K562 (cell line): ENCODE results near the gene PLXDC2. TPM values are rescaled to one million over a fixed set of nuclear protein-coding genes. Genes with fewer than 3 reads are reported as not detected.

Experiments
- ATAC-seq: fragments of 200-7000 bp; cut with Tn5 transposase; 3 replicates; pipeline ENCODE4 v1.9.1; 2020; ENCODE audit warnings: moderate library complexity
- BruUV-seq: library from RNA; stranded (reverse); fragments of 400-500 nt; replicated peaks from 2 replicates; lab custom pipeline; 2021; lab: Mats Ljungman, UMichigan
- CTCF ChIA-PET: fragments of 300-600 bp; formaldehyde crosslinking; extraction: SDS; loops from one replicate; lab custom pipeline; 2021; ENCODE audit warnings: low intra/inter-chr PET ratio; lab: Yijun Ruan, JAX
- POLR2A ChIA-PET: fragments of 300-600, 350-650 bp; sonication (Branson Sonifier 250); formaldehyde crosslinking; extraction: SDS; loops from one replicate; lab custom pipeline; 2021; ENCODE audit warnings: antibody characterized with exemption, inconsistent platforms; lab: Yijun Ruan, JAX
- DNase-seq, 4 experiments: peaks; one replicate each; pipeline versions ENCODE4 v3.0.0 to v3.0.0-alpha.2; 2011 to 2018; ENCODE audit warnings: low spot score in 3 of 4, mixed read lengths in 3 of 4; ENCODE audit errors: extremely low read depth in 1 of 4
- FAIRE-seq: peaks from 2 replicates; lab custom pipeline; 2011; peaks lifted over from hg19 to GRCh38; lab: Jason Lieb, UNC
- H2AFZ ChIP-seq: 2 replicates; pipeline ENCODE4 v1.6.0; 2011; ENCODE audit warnings: low read depth, low read length, control low read depth, inconsistent platforms
- H3K27ac ChIP-seq: fragments of 200-600 bp; 3 replicates; pipeline ENCODE4 v1.8.0; 2011; ENCODE audit warnings: low read depth, mild to moderate bottlenecking, control low read depth, inconsistent platforms, low read length, moderate library complexity, mixed read lengths; ENCODE audit errors: extremely low read depth
- H3K27me3 ChIP-seq, 2 experiments: fragments of 300-600 bp in 1 of 2; 2 replicates in 1 of 2; 3 replicates in 1 of 2; pipeline versions ENCODE4 v1.6.0 to v1.8.0; 2011; ENCODE audit warnings: inconsistent platforms in 2 of 2, low read length in 2 of 2, mild to moderate bottlenecking in 1 of 2, mixed read lengths in 1 of 2, moderate library complexity in 1 of 2; ENCODE audit not compliant: control insufficient read depth in 2 of 2, insufficient read depth in 2 of 2
- H3K36me3 ChIP-seq: fragments of 300-600 bp; 3 replicates; pipeline ENCODE4 v1.8.0; 2011; ENCODE audit warnings: mild to moderate bottlenecking, low read length, inconsistent platforms; ENCODE audit not compliant: control insufficient read depth, insufficient read depth
- H3K4me1 ChIP-seq, 2 experiments: fragments of 200-600 bp in 1 of 2; replicated peaks in 1 of 2; 2 replicates in 1 of 2; 3 replicates in 1 of 2; pipeline versions ENCODE4 v1.5.1 to v1.8.0; 2011; ENCODE audit warnings: inconsistent platforms in 2 of 2, low read length in 2 of 2, mild to moderate bottlenecking in 1 of 2, mixed read lengths in 1 of 2, moderate library complexity in 1 of 2; ENCODE audit not compliant: control insufficient read depth in 2 of 2, insufficient read depth in 2 of 2
- H3K4me2 ChIP-seq: 2 replicates; pipeline ENCODE4 v1.6.1; 2011; ENCODE audit warnings: low read length, control low read depth, inconsistent platforms, mixed read lengths; ENCODE audit not compliant: insufficient read depth
- H3K4me3 ChIP-seq: fragments of 200-600 bp; sonication (generic), shearing (Covaris generic); 2 replicates; pipeline ENCODE4 v1.5.1; 2016; ENCODE audit warnings: control low read depth, inconsistent platforms
- H3K79me2 ChIP-seq: fragments of 200-600 bp; 3 replicates; pipeline ENCODE4 v1.8.0; 2011; ENCODE audit warnings: low read length, inconsistent platforms; ENCODE audit not compliant: control insufficient read depth, insufficient read depth
- H3K9ac ChIP-seq, 2 experiments: 2 replicates each; pipeline versions ENCODE4 v1.6.0 to v1.6.1; 2011; ENCODE audit warnings: low read depth in 2 of 2, low read length in 2 of 2, control low read depth in 1 of 2, inconsistent platforms in 1 of 2, mild to moderate bottlenecking in 1 of 2, mixed read lengths in 1 of 2; ENCODE audit not compliant: insufficient read depth in 1 of 2
- H3K9me1 ChIP-seq: one replicate; pipeline ENCODE4 v1.6.0; 2011; ENCODE audit warnings: inconsistent platforms, mild to moderate bottlenecking, low read length, moderate library complexity; ENCODE audit not compliant: control insufficient read depth, insufficient read depth
- H3K9me3 ChIP-seq: replicated peaks from 2 replicates; pipeline ENCODE4 v1.5.1; 2011; ENCODE audit warnings: low read depth, low read length, inconsistent platforms; ENCODE audit not compliant: control insufficient read depth, insufficient read depth
- H4K20me1 ChIP-seq: replicated peaks from 2 replicates; pipeline ENCODE4 v1.6.1; 2011; ENCODE audit warnings: low read length, inconsistent platforms, mixed read lengths; ENCODE audit not compliant: control insufficient read depth, insufficient read depth
- KLF10 ChIP-seq: fragments of 250-450 bp; sonication (Bioruptor Pico); IDR thresholded peaks from 2 replicates; pipeline ENCODE4 v1.6.1; 2021; ENCODE audit warnings: matching md5 sums
- TSC22D4 ChIP-seq: fragments of 450-650 bp; IDR thresholded peaks from 2 replicates; pipeline ENCODE4 v1.6.1; 2016; ENCODE audit warnings: missing genetic modification characterization, missing biosample characterization, control low read depth
- ZNF121 ChIP-seq: sonication (generic); formaldehyde crosslinking; conservative IDR thresholded peaks from 2 replicates; pipeline ENCODE4 v1.8.0; 2022; ENCODE audit warnings: missing genetic modification reagents
- ZNF766 ChIP-seq: fragments of 200-800 bp; sonication (Bioruptor generic); conservative IDR thresholded peaks from 2 replicates; pipeline ENCODE4 v1.6.1; 2016; ENCODE audit warnings: missing genetic modification characterization, missing compliant biosample characterization
- WGBS: fragments of 100-300 bp; shearing (Covaris generic); methylation state at CpG from one replicate; pipeline ENCODE4 v1.1.6; 2016; ENCODE audit warnings: low coverage, mixed read lengths; ENCODE audit not compliant: insufficient coverage; ENCODE audit errors: missing lambda C conversion rate; 5-methylcytosine and 5-hydroxymethylcytosine counted together
- in situ Hi-C: fragments of 300-500 bp; cut with MboI; formaldehyde crosslinking; loops from 4 replicates; pipeline ENCODE4 v1.15.0; 2018; ENCODE audit warnings: inconsistent platforms, mixed read lengths
- intact Hi-C: fragments of 100-400 bp; cut with micrococcal nuclease; formaldehyde crosslinking; loops from 2 replicates; pipeline ENCODE4 v1.14.2; 2022
- polyA plus RNA-seq, 8 experiments: library from polyadenylated mRNA; depleted of rRNA in 4 of 8; stranded (reverse) in 5 of 8; unstranded in 3 of 8; fragments of >200 nt; fragmentation: Nextera tagmentation in 2 of 8; fragmentation: Illumina TruSeq in 1 of 8; extraction: Ambion mirVana in 2 of 8; extraction: Trizol in 1 of 8; gene quantifications; 2 replicates each; pipeline versions ENCODE4 v1.2.1 to v1.2.3, GENCODE V29; 2011 to 2014; ENCODE audit warnings: inconsistent platforms in 1 of 8, missing spikeins in 1 of 8
- total RNA-seq, 7 experiments: library from RNA; depleted of rRNA in 6 of 7; stranded (reverse); fragments of >200 nt in 6 of 7; fragmentation: Illumina TruSeq in 2 of 7; extraction: Trizol in 2 of 7; gene quantifications; 2 replicates each; pipeline versions ENCODE4 v1.2.1 to v1.2.3, GENCODE V29; 2011 to 2021; ENCODE audit warnings: low replicate concordance in 1 of 7
- TF ChIP-seq, protein P1 (sequence below): fragments of 250-450 bp; sonication (Bioruptor Pico); IDR thresholded peaks from 2 replicates; pipeline ENCODE4 v1.9.0; 2021; ENCODE audit warnings: mild to moderate bottlenecking, inconsistent platforms
- TF ChIP-seq, protein P2 (sequence below): sonication (generic); formaldehyde crosslinking; IDR thresholded peaks from 2 replicates; pipeline ENCODE4 v1.8.1; 2023; ENCODE audit warnings: mild to moderate bottlenecking, missing genetic modification reagents

PLXDC2 gene
- total and polyA plus RNA-seq, 9 of the 15 experiments (the other 6 are each of a cell fraction or from before 2014, with no cell fraction given), result 0.01 to 0.33 (median 0.10) TPM; not detected in 3

DNA sequence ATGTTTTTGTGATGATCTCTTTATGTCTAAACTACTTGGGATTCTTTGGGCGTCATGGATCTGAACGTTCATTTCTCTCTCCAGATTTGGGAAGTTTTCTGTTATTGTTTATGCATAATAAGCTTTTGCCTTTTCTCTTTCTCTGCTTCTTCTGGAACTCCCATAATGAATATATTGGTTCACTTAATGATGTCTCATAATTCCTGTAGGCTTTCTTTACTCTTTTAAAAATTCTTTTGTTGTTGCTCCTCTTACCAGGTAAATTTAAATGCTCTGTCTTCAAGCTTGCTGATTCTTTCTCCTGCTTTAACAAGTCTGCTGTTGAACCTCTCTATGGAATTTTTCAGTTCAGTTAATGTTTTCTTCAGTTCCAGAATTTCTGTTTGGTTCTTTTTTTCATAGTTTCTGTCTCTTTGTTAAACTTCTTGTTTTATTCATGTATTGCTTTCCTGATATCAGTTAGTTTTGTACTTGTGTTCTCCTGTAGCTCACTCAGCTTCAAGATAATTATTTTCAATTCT lies 317.5 kb downstream of the PLXDC2 start:
- H3K4me2 ChIP-seq, result no peak overlapping the region
- no peaks in the 10 kb centered on the region for H3K27me3 ChIP-seq
- H4K20me1 ChIP-seq, result no peaks in the 10 kb centered on the region
- no peak overlapping the region for H2AFZ ChIP-seq
- H3K9ac ChIP-seq, result no peak overlapping the region
- H3K9me1 ChIP-seq, result no peaks in the 10 kb centered on the region
- no peak overlapping the region for H3K4me3 ChIP-seq
- H3K36me3 ChIP-seq, result no peaks in the 10 kb centered on the region
- H3K79me2 ChIP-seq, result no peaks in the 10 kb centered on the region
- ChIA-PET POLR2A (no interaction called here), CTCF (interaction anchor here (0.7 kb wide), 1 partner anchor 1330 kb away, joined by 3 read pairs; no protein-coding TSS in a partner anchor)
- TF ChIP-seq, protein P1, sequence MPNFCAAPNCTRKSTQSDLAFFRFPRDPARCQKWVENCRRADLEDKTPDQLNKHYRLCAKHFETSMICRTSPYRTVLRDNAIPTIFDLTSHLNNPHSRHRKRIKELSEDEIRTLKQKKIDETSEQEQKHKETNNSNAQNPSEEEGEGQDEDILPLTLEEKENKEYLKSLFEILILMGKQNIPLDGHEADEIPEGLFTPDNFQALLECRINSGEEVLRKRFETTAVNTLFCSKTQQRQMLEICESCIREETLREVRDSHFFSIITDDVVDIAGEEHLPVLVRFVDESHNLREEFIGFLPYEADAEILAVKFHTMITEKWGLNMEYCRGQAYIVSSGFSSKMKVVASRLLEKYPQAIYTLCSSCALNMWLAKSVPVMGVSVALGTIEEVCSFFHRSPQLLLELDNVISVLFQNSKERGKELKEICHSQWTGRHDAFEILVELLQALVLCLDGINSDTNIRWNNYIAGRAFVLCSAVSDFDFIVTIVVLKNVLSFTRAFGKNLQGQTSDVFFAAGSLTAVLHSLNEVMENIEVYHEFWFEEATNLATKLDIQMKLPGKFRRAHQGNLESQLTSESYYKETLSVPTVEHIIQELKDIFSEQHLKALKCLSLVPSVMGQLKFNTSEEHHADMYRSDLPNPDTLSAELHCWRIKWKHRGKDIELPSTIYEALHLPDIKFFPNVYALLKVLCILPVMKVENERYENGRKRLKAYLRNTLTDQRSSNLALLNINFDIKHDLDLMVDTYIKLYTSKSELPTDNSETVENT, result no peak
- no peak for TF ChIP-seq ZNF766 (CRISPR knock-in tag)
- FAIRE-seq (no peak), DNase-seq (no peak), ATAC-seq (no peak)
- in situ Hi-C loops, result no loop called here
- no TSS peak for BruUV-seq
- no peaks in the 10 kb centered on the region for H3K4me1 ChIP-seq
- intact Hi-C loops, result no loop called here
- no peaks in the 10 kb centered on the region for H3K9me3 ChIP-seq
- 0% methylated on average over 2 of the region's 2 CpGs for WGBS
- no peak overlapping the region for H3K27ac ChIP-seq

DNA sequence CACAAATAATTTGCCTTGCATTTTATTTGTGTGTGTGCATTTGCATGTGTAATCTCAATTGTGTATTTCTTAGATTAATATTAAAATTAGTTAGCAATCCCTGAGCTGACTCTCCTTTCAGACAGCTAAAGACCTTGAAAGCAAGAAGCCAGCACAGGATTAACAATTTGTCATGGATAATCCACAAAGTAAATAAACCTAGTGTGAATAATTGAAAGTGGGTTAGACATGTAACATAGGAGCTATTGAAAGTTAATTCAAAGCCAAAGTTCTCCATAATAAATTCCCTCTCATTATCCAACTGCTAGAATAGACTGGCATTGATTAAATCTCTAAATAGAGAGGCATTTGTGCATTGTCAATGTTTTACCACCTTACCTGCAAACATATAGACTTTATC lies 326.1 kb downstream of the PLXDC2 start:
- in situ Hi-C loops, result no loop called here
- Histone ChIP-seq H4K20me1 (no peaks in the 10 kb centered on the region), H3K9me1 (no peaks in the 10 kb centered on the region), H3K9me3 (no peaks in the 10 kb centered on the region; the same call in 1 of the 2 replicates), H3K9ac (no peak overlapping the region), H3K4me2 (no peak overlapping the region), H3K36me3 (no peaks in the 10 kb centered on the region), H3K4me3 (no peak overlapping the region), H3K27ac (no peak overlapping the region), H2AFZ (no peak overlapping the region), H3K79me2 (no peaks in the 10 kb centered on the region), H3K4me1 (no peaks in the 10 kb centered on the region), H3K27me3 (no peaks in the 10 kb centered on the region)
- no TSS peak for BruUV-seq
- ChIA-PET CTCF (no interaction called here), POLR2A (no interaction called here)
- ATAC-seq (no peak), DNase-seq (no peak), FAIRE-seq (no peak)
- intact Hi-C loops, result no loop called here
- TF ChIP-seq KLF10 (CRISPR knock-in tag) (no peak), ZNF121 (no peak), TSC22D4 (tag) (no peak)
- TF ChIP-seq, protein P2, sequence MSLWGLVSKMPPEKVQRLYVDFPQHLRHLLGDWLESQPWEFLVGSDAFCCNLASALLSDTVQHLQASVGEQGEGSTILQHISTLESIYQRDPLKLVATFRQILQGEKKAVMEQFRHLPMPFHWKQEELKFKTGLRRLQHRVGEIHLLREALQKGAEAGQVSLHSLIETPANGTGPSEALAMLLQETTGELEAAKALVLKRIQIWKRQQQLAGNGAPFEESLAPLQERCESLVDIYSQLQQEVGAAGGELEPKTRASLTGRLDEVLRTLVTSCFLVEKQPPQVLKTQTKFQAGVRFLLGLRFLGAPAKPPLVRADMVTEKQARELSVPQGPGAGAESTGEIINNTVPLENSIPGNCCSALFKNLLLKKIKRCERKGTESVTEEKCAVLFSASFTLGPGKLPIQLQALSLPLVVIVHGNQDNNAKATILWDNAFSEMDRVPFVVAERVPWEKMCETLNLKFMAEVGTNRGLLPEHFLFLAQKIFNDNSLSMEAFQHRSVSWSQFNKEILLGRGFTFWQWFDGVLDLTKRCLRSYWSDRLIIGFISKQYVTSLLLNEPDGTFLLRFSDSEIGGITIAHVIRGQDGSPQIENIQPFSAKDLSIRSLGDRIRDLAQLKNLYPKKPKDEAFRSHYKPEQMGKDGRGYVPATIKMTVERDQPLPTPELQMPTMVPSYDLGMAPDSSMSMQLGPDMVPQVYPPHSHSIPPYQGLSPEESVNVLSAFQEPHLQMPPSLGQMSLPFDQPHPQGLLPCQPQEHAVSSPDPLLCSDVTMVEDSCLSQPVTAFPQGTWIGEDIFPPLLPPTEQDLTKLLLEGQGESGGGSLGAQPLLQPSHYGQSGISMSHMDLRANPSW (CRISPR knock-in tag), result no peak
